ENCODE data around the gene EHMT1. TPM values are rescaled to one million over a fixed set of nuclear protein-coding genes. Genes with fewer than 3 reads are reported as not detected.

EHMT1 gene
- total and polyA plus RNA-seq, 10 of the 15 experiments (the other 5 are each of a cell fraction or from before 2014, with no cell fraction given): 2.9 to 100 (median 48.1) TPM

DNA sequence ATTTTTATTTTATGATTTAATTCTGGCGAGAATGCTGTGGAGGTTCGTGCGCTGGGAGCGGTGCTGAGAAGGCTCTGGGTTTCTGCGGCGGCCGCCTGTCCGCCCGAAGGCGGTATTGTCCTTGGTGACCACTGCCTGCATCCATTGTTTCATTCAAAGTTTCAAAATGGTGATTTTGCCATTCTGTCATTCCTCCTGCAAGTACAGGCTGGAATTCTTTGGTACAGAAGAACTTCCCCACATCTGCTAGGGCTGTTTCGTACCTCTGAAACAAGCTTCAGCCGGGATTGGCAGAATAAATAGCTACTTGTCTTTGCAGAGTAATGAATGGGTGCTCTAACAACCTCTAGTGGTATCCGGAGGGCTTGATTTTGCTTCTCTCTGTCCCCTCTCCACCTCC lies 146.2 kb downstream of the EHMT1 start:
- no TSS peak for BruUV-seq (replicated peaks)

DNA sequence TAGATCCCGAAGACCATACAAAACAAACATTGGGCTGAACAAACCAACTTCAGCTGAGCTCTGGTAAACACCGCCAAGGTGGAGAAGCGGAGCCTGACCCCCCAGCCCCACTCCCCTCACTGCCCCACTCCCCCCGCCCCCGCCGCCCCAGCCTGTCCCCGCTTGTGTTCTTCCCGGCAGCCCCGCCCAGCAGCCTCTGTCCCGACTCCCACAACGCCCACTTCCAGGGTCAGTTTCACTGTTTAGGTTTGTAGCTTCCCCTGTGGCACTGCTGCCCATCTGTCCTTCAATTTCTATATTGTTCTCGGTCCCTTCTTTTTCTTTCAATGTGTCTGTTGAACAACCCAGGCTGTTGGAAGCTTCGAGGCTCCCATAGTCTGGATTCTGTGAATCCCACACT lies 146.7 kb downstream of the EHMT1 start:
- ATAC-seq (no peak), DNase-seq (ENCODE audit: low read depth, low spot score) (no peak), FAIRE-seq (no peak)
- Histone ChIP-seq H3K79me2 (ENCODE audit: control insufficient read depth, insufficient read depth, low read length) (peaks cover 12% of the 10 kb centered on the region), H3K4me3 (no peak overlapping the region), H3K27ac (ENCODE audit: control insufficient read depth, insufficient read depth) (no peak overlapping the region), H4K20me1 (ENCODE audit: control insufficient read depth, insufficient read depth) (no peaks in the 10 kb centered on the region), H3K27me3 (replicated peaks in 1 of 2; ENCODE audit: control insufficient read depth in 2 of 2, insufficient read depth in 2 of 2, low read length in 1 of 2) (no peaks in the 10 kb centered on the region), H3K9ac (ENCODE audit: control insufficient read depth, insufficient read depth, low read length) (no peak overlapping the region), H3K36me3 (ENCODE audit: control insufficient read depth in 2 of 2, insufficient read depth in 2 of 2, low read length in 1 of 2) (peaks cover 29 to 42% of the 10 kb centered on the region in 2 experiments), H3K4me1 (ENCODE audit: control insufficient read depth, insufficient read depth, low read length) (peaks cover 29% of the 10 kb centered on the region), H3K9me3 (replicated peaks; ENCODE audit: control insufficient read depth, insufficient read depth, low read length) (no peaks in the 10 kb centered on the region; the same call in 1 of the 3 replicates), H2AFZ (ENCODE audit: control insufficient read depth, low read depth, low read length) (no peak overlapping the region), H3K4me2 (ENCODE audit: control insufficient read depth, insufficient read depth) (no peak overlapping the region)
- ChIA-PET CTCF (interaction anchor here (0.6 to 2.1 kb wide), 5 partner anchors 16 to 93 kb away, joined by 3 to 6 read pairs (median 4); no protein-coding TSS in a partner anchor), POLR2A (interaction anchor here (1.2 to 1.6 kb wide), 2 partner anchors 22 to 30 kb away, joined by 3 to 4 read pairs; no protein-coding TSS in a partner anchor), RAD21 (ENCODE audit: unreplicated experiment) (interaction anchor here (1.0 to 1.7 kb wide), 3 partner anchors 8 to 92 kb away, joined by 4 to 5 read pairs (median 5); no protein-coding TSS in a partner anchor), SMC1A (ENCODE audit: uncharacterized antibody, unreplicated experiment) (interaction anchor here (1.2 to 1.9 kb wide), 4 partner anchors 11 to 93 kb away, joined by 3 to 5 read pairs (median 4); no protein-coding TSS in a partner anchor)
- TF ChIP-seq JUNB (IDR thresholded peaks at IDR 0.05) (no peak), SIN3A (IDR thresholded peaks at IDR 0.05; ENCODE audit: low read depth, low read length) (no peak), TCF12 (IDR thresholded peaks at IDR 0.05; ENCODE audit: low read depth, low read length) (no peak), KDM1A (IDR thresholded peaks at IDR 0.05; ENCODE audit: borderline replicate concordance) (no peak), SMARCA5 (IDR thresholded peaks at IDR 0.05) (no peak), ASH2L (IDR thresholded peaks at IDR 0.05; ENCODE audit: borderline replicate concordance, low read depth) (no peak)
- intact Hi-C loops (cut with micrococcal nuclease; ENCODE audit: unreplicated experiment) (no loop called here), in situ Hi-C loops (cut with MboI) (no loop called here)
- BruUV-seq (replicated peaks): no TSS peak
- 85% methylated on average over 5 of the region's 13 CpGs for WGBS (ENCODE audit: insufficient coverage, insufficient replicate concordance, low lambda C conversion rate, missing lambda C conversion rate)

More for the DNA sequence above, 146.2 kb downstream of the EHMT1 start:
- no peak for FAIRE-seq
- ATAC-seq: no peak
- CTCF ChIA-PET: interaction anchor here (0.6 to 2.1 kb wide), 4 partner anchors 26 to 92 kb away, joined by 3 to 6 read pairs (median 4); no protein-coding TSS in a partner anchor
- intact Hi-C loops (cut with micrococcal nuclease; ENCODE audit: unreplicated experiment): no loop called here
- Histone ChIP-seq H3K4me3 (no peak overlapping the region), H3K4me2 (ENCODE audit: control insufficient read depth, insufficient read depth) (no peak overlapping the region), H3K27me3 (replicated peaks in 1 of 2; ENCODE audit: control insufficient read depth in 2 of 2, insufficient read depth in 2 of 2, low read length in 1 of 2) (no peaks in the 10 kb centered on the region), H3K9me3 (replicated peaks; ENCODE audit: control insufficient read depth, insufficient read depth, low read length) (peaks cover 3% of the 10 kb centered on the region; the same call in 2 of the 3 replicates), H3K4me1 (ENCODE audit: control insufficient read depth, insufficient read depth, low read length) (peaks cover 34% of the 10 kb centered on the region), H3K36me3 (ENCODE audit: control insufficient read depth in 2 of 2, insufficient read depth in 2 of 2, low read length in 1 of 2) (peaks cover 29 to 44% of the 10 kb centered on the region in 2 experiments), H3K9ac (ENCODE audit: control insufficient read depth, insufficient read depth, low read length) (no peak overlapping the region), H3K27ac (ENCODE audit: control insufficient read depth, insufficient read depth) (no peak overlapping the region), H3K79me2 (ENCODE audit: control insufficient read depth, insufficient read depth, low read length) (peaks cover 17% of the 10 kb centered on the region), H4K20me1 (ENCODE audit: control insufficient read depth, insufficient read depth) (no peaks in the 10 kb centered on the region), H2AFZ (ENCODE audit: control insufficient read depth, low read depth, low read length) (no peak overlapping the region)
- RAD21 ChIA-PET (ENCODE audit: unreplicated experiment): interaction anchor here (1.2 kb wide), 1 partner anchor 8 kb away, joined by 5 read pairs; no protein-coding TSS in a partner anchor
- 0 out of 2 replicates have a peak, but pooled peaks have one; percentile 2 for TF ChIP-seq RAD21 (IDR thresholded peaks at IDR 0.05; ENCODE audit: insufficient read depth, low read depth, low read length)
- TF ChIP-seq, protein P1, sequence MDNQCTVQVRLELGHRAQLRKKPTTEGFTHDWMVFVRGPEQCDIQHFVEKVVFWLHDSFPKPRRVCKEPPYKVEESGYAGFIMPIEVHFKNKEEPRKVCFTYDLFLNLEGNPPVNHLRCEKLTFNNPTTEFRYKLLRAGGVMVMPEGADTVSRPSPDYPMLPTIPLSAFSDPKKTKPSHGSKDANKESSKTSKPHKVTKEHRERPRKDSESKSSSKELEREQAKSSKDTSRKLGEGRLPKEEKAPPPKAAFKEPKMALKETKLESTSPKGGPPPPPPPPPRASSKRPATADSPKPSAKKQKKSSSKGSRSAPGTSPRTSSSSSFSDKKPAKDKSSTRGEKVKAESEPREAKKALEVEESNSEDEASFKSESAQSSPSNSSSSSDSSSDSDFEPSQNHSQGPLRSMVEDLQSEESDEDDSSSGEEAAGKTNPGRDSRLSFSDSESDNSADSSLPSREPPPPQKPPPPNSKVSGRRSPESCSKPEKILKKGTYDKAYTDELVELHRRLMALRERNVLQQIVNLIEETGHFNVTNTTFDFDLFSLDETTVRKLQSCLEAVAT (IDR thresholded peaks at IDR 0.05): no peak
- in situ Hi-C loops (cut with MboI): no loop called here
- SMC1A ChIA-PET (ENCODE audit: uncharacterized antibody, unreplicated experiment): interaction anchor here (1.2 to 1.9 kb wide), 4 partner anchors 10 to 92 kb away, joined by 3 to 5 read pairs (median 4); no protein-coding TSS in a partner anchor
- WGBS (ENCODE audit: insufficient coverage, insufficient replicate concordance, low lambda C conversion rate, missing lambda C conversion rate): 93% methylated on average over 13 of the region's 13 CpGs
- POLR2A ChIA-PET: interaction anchor here (1.2 to 1.6 kb wide), 2 partner anchors 21 to 30 kb away, joined by 3 to 4 read pairs; no protein-coding TSS in a partner anchor
- DNase-seq (ENCODE audit: low read depth, low spot score): no peak

Data from GM12878 (cell line).